Mesodermal cell (in vitro differentiated cells): Measurements from ENCODE around the gene HP1BP3.
"Not testable (repeated sequence)": the region's sequence is repeated elsewhere in the genome, so short reads cannot be mapped to it uniquely, and the experiment has no call there.

Experiments
- H3K27ac ChIP-seq: 2 replicates; pipeline ENCODE4 v1.7.0; 2013; ENCODE audit warnings: mild to moderate bottlenecking, low read depth, low read length, moderate library complexity; ENCODE audit not compliant: severe bottlenecking
- H3K36me3 ChIP-seq: 2 replicates; pipeline ENCODE4 v1.7.1; 2013; ENCODE audit warnings: mild to moderate bottlenecking, low read length, moderate library complexity; ENCODE audit not compliant: control insufficient read depth, insufficient read depth
- H3K4me1 ChIP-seq: one replicate; pipeline ENCODE4 v1.7.1; 2013; ENCODE audit warnings: mild to moderate bottlenecking, low read length; ENCODE audit not compliant: insufficient read depth, control insufficient read depth, poor library complexity, severe bottlenecking
- H3K4me3 ChIP-seq: 2 replicates; pipeline ENCODE4 v1.7.0; 2013; ENCODE audit warnings: low read length, control low read depth, mild to moderate bottlenecking; ENCODE audit not compliant: insufficient read depth, poor library complexity, severe bottlenecking; ENCODE audit errors: extremely low read depth
- H3K9me3 ChIP-seq: 2 replicates; pipeline ENCODE4 v1.7.1; 2013; ENCODE audit warnings: mild to moderate bottlenecking, low read length, moderate library complexity; ENCODE audit not compliant: control insufficient read depth
- WGBS, 2 experiments: methylation state at CpG; one replicate each; pipeline ENCODE4 v1.1.5; 2013; ENCODE audit warnings: missing lambda C conversion rate in 2 of 2; ENCODE audit not compliant: insufficient coverage in 2 of 2; 5-methylcytosine and 5-hydroxymethylcytosine counted together

Gene HP1BP3

GRCh38 chr1:20719871-20720620, 67.1 kb downstream of the HP1BP3 start:
- Histone ChIP-seq H3K36me3 (no peaks in the 10 kb centered on the region), H3K27ac (no peak overlapping the region), H3K4me1 (peaks cover 3% of the 10 kb centered on the region), H3K4me3 (no peak overlapping the region), H3K9me3 (no peaks in the 10 kb centered on the region)
- 90 to 95% methylated on average over 2 to 5 of the region's 5 CpGs for WGBS, 2 experiments

- H3K36me3 ChIP-seq = no peaks in the 10 kb centered on the region
- no peak overlapping the region for H3K4me3 ChIP-seq
- H3K4me1 ChIP-seq = peaks cover 3% of the 10 kb centered on the region
- 94 to 97% methylated on average over 4 to 6 of the region's 8 CpGs for WGBS, 2 experiments
- no peak overlapping the region for H3K27ac ChIP-seq
- H3K9me3 ChIP-seq = no peaks in the 10 kb centered on the region
Measured at GRCh38 chr1:20719261-20719660, 67.8 kb downstream of the HP1BP3 start.

GRCh38 chr1:20718343-20718882, 68.7 kb downstream of the HP1BP3 start:
- H3K4me1 ChIP-seq, H3K36me3 ChIP-seq, H3K27ac ChIP-seq, H3K9me3 ChIP-seq: not testable (repeated sequence)
- WGBS, 2 experiments = 65 to 80% methylated on average over 15 to 17 of the region's 17 CpGs
- peak overlapping the region; percentile 35 for H3K4me3 ChIP-seq

GRCh38 chr1:20717452-20718342, 69.4 kb downstream of the HP1BP3 start, which contains the start of gene KIF17:
Gene KIF17 (minus strand): TSS chr1:20718007. CDS start chr1:20717706, 301 bp downstream.
- Histone ChIP-seq H3K9me3 (no peaks in the 10 kb centered on the region), H3K27ac (no peak within 1 kb of the TSS), H3K36me3 (no peaks in the 10 kb centered on the region), H3K4me3 (peak within 1 kb of the TSS; percentile 35), H3K4me1 (peaks cover 3% of the 10 kb centered on the region)
- 5 to 8% methylated on average over 82 to 94 of the region's 112 CpGs for WGBS, 2 experiments

- H3K4me3 ChIP-seq = no peak overlapping the region
- 95 to 96% methylated on average over 11 to 12 of the region's 13 CpGs for WGBS, 2 experiments
- H3K9me3 ChIP-seq = no peaks in the 10 kb centered on the region
- peaks cover 3% of the 10 kb centered on the region for H3K4me1 ChIP-seq
- H3K36me3 ChIP-seq = no peaks in the 10 kb centered on the region
- H3K27ac ChIP-seq = no peak overlapping the region
Measured at GRCh38 chr1:20716232-20716631, 70.9 kb downstream of the HP1BP3 start.

GRCh38 chr1:20715406-20715805, 71.7 kb downstream of the HP1BP3 start:
- Histone ChIP-seq H3K27ac (no peak overlapping the region), H3K4me3 (no peak overlapping the region), H3K4me1 (peaks cover 3% of the 10 kb centered on the region), H3K9me3 (no peaks in the 10 kb centered on the region), H3K36me3 (no peaks in the 10 kb centered on the region)
- 87 to 89% methylated on average over 12 to 14 of the region's 15 CpGs for WGBS, 2 experiments

GRCh38 chr1:20713440-20713839, 73.7 kb downstream of the HP1BP3 start:
- H3K36me3 ChIP-seq = no peaks in the 10 kb centered on the region
- no peaks in the 10 kb centered on the region for H3K9me3 ChIP-seq
- no peak overlapping the region for H3K4me3 ChIP-seq
- peaks cover 3% of the 10 kb centered on the region for H3K4me1 ChIP-seq
- no peak overlapping the region for H3K27ac ChIP-seq
- WGBS, 2 experiments = 78 to 93% methylated on average over 6 of the region's 6 CpGs

GRCh38 chr1:20712215-20712577, 74.9 kb downstream of the HP1BP3 start:
- no peaks in the 10 kb centered on the region for H3K36me3 ChIP-seq
- H3K4me1 ChIP-seq = peaks cover 3% of the 10 kb centered on the region
- no peak overlapping the region for H3K4me3 ChIP-seq
- WGBS, 2 experiments = 40 to 100% methylated on average over 1 of the region's 6 CpGs
- no peaks in the 10 kb centered on the region for H3K9me3 ChIP-seq
- peak overlapping the region; percentile 23 for H3K27ac ChIP-seq

GRCh38 chr1:20711285-20712214, 75.6 kb downstream of the HP1BP3 start:
- Histone ChIP-seq H3K4me1 (peaks cover 3% of the 10 kb centered on the region), H3K4me3 (no peak overlapping the region), H3K27ac (peak overlapping the region; percentile 23), H3K36me3 (no peaks in the 10 kb centered on the region), H3K9me3 (no peaks in the 10 kb centered on the region)
- WGBS, 2 experiments = 80 to 83% methylated on average over 14 to 26 of the region's 29 CpGs
